Measurements from ENCODE around the gene GPSM1.
"Not testable (repeated sequence)": the region's sequence is repeated elsewhere in the genome, so short reads cannot be mapped to it uniquely, and the experiment has no call there.

Gene GPSM1

DNA sequence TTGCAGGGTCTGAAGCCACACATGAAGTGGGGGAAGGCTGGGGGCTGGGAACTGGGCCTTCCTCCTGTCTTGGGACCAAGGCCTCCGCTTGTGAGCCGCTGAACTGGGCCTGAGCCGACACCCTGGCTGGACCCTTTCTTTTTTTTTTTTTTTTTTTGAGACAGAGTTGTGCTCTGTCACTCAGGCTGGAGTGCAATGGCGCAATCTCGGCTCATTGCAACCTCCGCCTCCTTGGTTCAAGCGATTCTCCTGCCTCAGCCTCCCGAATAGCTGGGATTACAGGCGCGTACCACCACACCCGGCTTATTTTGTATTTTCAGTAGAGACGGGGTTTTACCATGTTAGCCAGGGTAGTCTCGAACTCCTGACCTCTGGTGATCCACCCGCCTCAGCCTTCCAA is 8.1 kb upstream of the GPSM1 start:
- not testable (repeated sequence) for DNase-seq

DNA sequence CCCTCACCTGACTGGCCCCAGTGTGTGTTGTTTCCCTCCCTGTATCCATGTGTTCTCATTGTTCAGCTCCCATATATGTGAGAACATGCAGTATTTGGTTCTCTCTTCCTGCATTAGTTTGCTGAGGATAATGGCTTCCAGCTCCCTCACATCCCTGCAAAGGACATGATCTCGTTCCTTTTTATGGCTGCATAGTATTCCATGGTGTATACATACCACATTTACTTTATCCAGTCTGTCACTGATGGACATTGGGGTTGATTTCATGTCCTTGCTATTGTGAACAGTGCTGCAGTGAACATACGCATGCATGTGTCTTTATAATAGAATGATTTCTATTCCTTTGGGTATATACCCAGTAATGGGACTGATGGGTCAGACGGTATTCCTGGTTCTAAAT is 7.4 kb upstream of the GPSM1 start:
- DNase-seq, result not testable (repeated sequence)

DNA sequence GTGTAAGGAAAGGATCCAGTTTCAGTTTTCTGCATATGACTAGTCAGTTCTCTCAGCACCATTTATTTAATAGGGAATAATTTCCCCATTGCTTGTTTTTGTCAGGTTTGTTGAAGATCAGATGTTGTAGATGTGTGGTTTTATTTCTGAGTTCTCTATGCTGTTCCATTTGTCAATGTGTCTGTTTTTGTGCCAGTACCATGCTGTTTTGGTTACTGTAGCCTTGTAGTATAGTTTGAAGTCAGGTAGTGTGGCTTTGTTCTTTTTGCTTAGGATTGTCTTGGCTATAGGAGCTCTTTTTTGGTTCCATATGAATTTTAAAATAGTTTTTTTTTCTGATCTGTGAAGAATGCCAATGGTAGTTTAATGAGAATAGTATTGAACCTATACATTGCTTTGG is 6.4 kb upstream of the GPSM1 start:
- not testable (repeated sequence) for DNase-seq

DNA sequence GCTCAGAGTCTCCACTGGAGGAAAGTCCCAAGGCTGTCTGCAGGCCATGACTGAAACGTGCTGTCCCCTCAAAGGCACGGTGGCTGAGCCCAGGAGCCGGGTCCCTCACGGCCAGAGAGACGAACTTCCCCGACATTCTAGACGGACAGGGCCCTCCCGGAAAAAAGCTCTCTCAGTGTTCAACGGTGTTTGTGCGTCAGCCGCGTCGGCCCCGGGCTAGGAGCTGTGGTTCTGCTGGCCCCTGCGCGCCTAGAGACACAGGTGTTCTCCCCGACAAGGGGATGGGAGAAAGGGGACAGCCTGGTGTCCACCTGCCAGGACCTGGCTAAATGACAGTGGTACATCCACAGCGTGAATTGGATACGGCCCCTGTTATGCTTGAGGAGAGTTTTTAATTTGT is 5.8 kb upstream of the GPSM1 start:
- no peak for DNase-seq

DNA sequence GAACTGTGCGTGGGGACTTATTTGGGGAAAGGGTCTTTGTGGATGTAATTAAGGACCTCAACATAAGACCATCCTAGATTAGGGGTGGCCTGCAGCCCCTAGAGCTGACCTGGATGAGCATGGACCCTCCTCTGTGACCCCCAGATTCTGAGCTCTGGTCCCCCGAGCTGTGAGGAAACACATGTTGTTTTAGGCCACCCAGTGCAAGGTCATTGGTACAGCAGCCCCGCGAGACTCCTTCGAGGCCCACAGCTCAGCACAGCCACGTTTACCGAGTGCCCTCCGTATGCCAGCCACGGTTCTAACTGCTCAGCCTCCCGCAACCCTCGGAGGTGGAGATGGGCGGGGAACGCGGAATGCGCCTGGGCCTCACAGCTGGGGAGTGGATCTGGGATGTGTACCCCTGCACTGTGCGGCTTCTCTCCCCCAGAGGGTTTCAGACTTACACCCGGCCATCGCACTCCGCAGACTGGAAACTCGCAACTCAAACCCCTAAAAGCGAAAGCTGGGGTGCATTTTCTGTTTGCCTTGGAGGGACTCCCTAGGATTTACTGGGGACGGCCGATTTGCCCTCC is 4.5 kb upstream of the GPSM1 start:
- no peak for DNase-seq

DNA sequence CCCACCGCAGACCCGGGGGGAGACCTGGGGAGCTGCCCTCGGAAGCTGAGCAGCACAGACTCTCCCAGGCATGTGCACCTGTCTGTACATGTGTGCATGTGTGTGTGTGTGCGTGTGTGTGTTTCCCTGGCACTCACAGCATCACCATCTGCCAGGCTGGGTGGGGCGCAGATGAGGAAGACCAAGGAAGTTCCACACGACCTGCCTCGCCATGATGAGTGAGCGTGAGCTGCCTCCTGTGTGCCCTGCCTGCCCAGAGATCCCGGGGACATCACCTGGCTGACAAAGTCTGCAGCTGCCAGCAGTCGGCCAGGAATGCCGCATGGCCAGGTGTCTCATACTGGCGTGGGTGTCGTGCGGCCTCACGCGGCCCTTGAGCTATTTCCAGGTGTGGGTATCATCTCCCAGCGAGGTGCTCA is 4.0 kb upstream of the GPSM1 start:
- no peak for DNase-seq

DNA sequence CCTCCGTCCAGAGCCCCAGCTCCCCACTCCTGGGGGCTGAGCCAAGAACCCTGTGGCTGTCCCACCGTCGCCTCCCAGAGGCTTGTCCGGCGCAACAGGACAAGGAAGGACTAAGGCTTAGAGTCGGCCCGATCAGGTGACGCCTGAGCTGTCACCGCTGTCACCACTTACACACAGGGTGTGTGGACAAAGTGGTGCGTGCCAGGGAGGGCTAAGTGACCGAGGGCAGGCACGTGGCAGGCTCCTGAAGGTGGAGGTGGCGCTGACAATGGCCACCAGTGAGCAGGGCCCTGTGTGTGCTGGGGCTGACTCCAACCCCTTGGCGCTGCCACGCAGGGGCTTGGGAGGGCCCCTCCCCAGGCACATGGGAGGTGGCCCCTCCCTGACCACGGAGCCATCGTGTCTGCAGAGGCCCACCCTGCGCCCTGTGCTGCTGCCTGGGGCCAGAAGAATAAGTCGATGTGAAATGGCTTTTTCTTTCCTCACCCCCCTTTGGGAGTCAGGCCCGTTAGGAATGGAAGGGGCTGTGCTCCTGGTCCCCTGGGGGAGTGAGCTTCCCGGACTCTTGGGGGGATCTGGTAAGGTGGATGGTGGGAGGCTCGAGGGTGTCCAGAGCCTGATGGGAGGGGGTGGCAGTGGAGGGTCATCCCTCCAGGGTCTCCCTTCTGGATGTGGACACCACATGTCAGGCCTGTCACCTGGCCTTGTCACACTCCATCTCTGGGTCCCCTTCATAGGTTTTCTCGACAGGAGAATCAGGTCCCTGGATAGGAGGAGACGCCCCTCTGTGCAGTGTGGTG is 2.6 kb upstream of the GPSM1 start:
- no peak for DNase-seq

DNA sequence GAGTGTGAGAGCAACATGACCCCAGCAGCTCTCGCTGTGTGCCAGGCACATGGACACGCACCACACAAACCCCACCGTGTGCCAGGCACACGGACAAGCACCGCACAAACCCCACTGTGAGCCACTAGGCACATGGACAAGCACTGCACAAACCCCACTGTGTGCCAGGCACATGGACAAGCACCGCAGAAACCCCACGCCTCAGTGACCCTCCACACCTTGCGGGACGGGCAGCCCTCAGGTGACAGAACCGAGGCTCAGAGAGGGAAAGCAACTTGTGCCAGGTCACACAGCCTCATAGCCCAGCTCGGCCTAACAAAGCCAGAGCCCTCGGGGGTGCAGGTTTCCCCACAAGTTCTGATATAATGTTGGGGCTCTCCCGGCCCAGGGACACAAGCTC is 2.0 kb upstream of the GPSM1 start:
- no peak for DNase-seq

DNA sequence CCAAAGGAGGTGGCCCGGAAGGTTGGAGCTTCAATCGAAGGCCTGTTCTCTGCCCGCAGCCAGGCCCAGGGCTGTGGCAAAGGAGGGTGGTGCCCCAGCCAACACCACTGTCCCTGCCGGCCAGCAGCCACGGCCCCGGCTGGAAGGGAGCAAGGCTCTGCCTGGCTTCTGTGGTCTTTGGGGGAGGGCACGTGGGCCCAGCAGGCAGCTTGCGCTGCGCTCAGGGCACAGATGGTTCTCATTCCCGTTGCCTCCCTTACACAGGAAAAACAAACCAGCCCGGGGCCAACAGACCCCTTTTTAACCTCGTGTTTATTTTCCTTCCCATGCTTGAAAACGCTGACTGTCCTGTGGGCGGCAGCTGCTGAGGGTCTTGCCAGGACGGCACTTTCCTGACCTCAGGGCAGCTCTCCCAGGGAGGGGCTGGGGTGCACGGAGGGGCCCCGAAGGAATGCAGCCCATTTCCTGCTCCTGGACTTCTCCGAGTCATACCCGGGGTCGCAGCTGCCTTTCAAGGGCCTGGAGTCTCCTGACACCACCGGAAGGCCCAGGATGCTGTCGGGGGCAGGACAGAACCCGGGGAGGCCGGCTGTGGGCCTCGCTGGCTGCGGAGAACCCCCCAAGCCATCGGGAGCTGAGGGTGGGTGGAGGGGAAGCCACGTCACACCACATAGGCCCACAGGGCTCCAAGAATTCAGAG is 1.1 kb upstream of the GPSM1 start:
- no peak for DNase-seq

DNA sequence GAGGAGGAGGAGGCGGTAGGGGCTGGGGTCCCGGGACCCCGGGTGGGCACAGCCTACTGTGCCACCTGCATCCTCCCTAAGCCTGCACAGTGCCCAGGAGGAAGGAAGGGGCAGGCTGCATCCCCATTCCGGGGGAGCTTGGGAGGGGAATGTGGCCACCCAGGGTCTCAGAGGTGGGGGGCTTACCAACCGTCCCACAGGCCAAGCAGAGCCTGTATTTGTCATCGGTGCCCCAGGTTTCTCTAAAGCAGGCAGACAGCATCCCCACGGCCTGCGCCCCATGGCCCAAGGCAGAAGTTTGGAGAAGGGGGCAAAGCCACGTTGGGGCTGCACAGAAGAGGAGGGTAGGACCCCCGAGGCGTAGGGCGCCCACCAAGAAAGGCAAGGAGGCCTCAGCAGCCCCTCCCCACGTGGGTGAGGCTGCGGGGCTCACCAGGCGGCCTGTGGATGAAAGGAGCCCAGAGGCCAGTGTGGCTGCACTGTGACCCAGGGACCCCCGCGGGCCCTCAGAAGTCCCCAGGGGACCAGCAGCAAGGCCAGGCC is 507 bp upstream of the GPSM1 start:
- DNase-seq, result no peak

DNA sequence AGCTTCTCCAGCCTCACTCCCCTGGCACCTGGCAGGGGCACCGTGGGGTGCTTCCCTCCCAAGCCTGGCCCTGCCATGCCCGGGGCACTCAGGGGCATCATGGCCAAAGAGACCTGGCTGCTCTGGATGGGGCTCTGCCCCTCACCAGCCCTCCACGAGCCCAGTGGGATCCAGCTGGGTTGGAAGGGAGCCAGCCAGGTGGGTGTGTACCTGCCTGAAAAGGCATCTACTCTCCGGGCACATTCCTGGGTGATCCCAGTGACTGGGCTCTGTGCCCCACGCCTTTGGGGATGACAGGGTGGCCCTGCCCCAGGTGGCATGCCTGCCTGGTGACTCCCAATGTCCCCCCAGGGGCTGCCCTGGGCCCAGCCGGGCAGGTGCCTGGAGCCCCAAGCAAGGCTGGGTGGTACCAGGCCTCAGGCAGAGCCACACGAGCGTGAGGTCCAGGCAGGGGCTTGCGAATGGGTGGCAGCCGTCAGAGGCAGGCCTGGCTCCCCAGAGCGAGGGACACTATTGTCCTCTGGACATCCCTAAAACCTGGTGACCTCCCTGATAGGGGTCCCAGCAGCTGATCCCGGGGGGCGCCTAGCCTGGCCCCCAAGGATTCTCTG is 777 bp downstream of the GPSM1 start:
- DNase-seq, result peak; percentile 41 to 46

DNA sequence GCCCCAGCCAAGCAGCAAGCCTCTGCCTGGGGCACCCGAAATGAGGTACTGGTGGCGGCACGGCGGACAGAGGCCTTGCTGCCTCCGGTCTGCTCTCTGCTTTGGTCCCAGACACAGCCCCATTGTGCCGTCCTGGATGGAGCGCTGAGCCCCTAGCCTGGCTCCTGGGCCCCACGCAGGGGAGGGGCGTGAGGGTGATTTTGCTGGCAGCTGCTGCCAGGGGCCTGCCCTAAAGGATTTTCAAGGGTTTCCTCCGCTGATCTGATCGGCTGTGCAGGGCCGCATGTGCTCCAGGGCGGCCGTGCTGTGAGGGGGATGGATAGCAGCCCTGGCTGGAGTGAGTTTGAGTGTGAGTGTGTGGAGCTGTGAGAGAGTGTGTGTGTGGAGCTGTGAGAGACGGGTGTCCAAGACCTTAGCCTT is 1.3 kb downstream of the GPSM1 start:
- DNase-seq, result no peak

DNA sequence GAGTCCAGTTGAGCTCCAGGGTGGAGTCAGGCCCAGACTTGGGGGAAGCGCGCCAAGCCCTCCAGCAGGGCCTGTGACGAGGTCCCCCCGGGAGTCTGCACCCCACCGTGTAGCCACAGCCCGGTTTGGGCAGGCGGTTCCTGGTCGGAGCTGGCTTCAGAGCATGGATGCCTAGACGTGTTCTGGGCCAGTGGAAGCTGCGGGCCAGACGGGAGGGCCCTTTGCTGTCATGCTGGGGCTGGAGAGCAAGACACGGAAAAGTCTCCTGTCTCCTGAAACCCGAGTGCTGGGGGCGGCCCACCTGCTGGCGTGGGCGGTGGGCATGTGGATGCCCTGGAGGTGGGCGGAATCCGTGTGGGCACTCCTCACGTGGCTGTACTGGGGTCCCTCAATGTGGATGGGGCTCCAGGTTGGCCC is 1.9 kb downstream of the GPSM1 start:
- no peak for DNase-seq

DNA sequence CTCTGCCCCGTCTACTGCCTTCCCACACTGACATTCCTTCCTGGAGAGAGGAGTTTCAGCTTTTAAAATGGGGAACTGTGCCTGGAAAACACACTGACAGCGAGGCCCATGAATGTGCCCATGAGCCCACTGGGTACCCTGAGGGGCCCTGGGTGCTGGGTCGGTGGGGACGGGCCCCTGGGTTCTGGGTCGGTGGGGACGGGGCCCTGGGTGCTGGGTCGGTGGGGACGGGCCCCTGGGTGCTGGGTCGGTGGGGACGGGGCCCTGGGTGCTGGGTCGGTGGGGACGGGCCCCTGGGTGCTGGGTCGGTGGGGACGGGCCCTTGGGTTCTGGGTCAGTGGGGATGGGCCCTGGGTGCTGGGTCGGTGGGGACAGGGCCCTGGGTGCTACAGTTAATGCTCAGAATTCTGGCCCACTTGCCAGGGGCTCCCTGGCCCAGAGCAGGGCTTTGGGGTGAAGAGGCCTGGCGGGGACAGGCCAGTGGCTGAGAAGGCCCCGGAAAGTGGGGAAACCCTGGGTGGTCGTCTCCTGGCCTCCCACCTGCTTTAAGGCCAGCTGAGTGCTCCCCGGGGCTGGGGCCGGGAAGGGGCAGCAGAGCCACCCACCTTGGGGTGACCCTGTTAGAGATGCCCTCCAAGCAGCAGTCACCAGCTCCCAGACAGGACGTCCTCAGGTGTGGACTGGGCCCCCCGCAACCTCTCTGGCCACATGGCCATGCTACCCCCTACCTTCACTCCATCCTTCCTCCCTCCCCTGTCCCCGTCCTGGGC is 2.5 kb downstream of the GPSM1 start:
- no peak for DNase-seq

DNA sequence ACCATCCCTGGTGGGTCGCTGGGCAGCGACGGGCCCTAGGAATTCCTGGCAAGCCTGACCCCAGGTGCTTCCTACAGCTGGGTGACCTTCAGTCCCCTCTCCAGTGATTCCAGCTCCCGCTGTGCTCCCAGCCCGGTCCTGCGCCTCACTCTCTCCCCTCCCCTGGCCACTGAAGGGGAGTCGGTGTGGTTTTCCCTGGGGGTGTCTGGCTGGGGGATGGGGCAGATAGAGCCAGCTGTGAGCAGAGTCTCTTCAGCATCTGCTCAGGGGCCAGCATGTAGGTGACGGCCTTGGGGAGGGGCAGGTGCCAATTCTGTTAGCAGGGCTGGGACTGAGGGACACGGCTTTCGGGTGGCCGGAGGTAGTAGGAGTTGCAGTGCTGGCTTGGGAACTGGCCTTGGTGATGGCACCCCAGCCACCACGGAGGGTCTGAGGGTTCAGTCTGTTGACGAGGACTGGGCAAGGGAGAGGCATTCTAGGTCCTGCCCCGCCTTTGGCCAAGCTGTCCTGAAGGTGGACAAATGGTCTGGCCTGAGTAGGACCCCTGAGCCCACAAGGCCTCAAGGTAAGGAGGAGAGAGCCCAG is 3.2 kb downstream of the GPSM1 start:
- no peak for DNase-seq

DNA sequence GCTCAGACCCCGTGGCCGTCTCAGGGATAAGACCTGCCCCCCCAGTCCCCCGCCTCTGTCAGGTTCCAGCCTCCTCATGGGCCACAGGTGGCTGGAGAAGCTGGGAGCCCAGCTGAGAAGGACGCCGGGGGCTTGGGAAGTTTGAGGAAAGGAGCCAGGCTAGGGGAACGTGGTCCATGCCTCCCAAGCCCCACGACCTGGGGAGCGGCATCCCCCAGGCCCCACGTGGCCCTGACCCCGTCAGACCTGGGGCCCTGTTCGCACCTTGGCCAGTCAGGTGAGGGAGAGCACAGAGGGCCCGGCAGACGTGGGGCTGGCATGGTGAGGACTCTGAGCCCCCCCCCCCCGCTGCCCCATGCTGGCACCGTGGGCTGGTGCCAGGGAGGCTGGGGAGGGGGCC is 3.7 kb downstream of the GPSM1 start:
- DNase-seq, result no peak

DNA sequence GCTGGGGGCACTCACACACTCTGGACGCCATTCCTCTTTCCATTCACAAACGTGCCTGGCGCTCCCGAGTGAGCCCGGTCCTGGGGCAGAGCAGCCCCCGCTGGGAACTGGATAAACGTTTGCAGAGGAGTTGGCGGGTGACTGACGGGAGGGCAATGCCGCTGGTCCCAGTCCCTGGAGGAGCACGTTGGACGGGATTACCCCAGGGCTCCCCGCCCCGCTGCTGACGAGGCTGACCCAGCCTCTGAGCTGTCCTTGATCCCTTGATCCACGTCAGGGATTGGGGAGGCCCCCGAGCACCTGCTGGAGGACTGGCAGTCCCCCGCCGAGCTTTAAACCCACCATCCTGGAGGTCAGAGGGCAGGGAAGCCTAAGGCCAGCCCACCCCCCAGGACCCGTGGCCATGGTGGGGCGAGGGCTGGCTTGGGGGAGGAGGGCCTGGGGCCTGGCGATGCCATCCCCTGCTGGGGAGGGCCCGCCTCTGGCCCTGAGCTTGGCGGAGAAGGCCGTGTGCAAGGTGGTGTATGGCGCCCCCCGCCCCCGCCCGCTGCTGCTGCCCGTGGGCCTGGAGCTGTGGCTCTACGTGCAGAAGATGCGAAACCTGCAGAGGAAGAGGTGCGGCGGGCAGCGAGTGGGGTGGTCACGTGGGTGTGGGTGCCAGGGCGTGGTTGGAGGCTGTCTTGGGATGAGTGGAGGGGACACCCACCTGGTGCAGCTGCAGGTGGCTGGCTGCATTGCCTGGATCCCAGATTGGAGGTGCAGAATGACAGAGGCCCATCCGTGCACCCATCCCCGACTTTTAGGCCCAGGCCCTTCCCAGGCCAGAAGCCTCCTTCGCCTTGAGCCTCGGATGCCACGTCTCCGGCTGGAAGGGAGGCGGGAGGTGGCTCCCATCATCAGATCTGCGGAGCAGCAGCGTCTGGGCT is 4.5 kb downstream of the GPSM1 start:
- no peak for DNase-seq

DNA sequence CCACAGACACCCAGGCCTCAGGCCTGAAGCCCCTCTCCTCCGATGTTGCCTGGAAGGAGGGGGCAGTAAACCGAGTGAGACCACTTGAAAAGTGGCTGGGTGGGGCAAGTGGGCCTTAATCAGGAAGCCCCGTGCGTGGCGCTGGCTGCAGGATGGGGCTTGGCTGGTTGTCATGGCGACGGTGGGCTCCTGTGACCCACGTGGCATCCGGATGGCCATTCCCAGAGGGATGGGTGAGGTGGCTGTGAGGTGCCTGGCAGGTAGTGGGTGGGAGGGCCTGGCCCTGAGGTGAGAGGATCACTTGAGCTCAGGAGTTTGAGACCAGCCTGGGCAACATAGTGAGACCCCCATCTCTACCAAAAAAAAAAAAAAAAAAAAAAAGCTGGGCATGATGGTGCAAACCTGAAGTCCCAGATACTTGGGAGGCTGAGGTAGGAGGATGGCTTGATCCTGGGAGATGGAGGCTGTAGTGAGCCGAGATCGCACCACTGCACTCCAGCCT is 5.2 kb downstream of the GPSM1 start:
- DNase-seq, result no peak

DNA sequence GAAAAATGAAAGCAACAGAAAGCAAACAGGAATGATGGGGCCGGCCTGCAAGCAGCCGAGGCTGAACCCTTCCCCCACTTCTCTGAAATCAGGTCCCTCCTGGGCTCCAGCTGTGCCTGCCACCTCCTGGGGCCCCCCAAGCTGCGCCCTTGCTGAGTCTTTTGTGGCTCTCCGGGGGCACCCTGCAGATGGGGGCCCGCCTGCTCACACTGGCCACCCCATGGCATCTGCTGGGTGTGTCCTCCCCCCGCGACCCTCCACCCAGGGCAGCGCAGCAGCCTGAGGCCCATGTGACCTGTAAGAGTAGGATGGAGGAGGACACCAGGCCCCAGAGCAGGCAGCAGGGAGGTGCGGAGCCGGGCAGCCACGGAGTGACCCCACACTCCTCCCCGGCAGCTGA is 5.7 kb downstream of the GPSM1 start:
- no peak for DNase-seq

DNA sequence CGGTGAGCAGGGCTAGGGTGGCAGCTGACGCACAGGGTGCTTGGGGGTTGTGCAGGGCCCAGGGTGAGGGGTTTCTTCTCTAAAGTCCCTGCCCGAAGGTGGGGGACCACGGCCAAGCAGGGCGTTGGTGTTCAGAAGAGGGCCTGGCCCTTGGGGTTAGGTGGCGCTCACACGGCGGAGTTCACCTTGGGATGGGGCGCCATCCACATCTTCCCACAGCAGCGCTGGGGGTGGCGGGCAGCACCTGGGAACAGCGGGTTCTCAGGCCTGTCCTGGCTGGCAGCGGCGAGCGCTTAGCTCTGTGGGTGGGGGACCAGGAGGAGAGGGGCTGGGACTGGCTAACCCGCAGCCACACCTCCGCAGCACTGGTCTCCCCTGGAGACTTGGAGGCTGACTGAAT is 6.1 kb downstream of the GPSM1 start:
- DNase-seq, result no peak

DNA sequence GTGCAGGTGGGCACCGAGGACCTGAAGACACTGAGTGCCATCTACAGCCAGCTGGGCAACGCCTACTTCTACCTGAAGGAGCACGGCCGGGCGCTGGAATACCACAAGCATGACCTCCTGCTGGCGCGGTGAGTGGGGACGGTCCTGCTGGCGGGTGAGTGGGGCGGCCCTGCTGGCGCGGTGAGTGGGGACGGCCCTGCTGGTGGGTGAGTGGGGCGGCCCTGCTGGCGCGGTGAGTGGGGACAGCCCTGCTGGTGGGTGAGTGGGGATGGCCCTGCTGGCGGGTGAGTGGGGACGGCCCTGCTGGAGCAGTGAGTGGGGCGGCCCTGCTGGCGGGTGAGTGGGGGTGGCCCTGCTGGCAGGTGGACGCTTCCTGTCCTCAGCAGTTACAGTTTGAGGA is 7.2 kb downstream of the GPSM1 start:
- no peak for DNase-seq
